ENCODE data around the gene ZNG1A. TPM values are rescaled to one million over a fixed set of nuclear protein-coding genes. Genes with fewer than 3 reads are reported as not detected.

Gene ZNG1A
- 25.4 to 27.8 TPM (median 26.3 TPM) in 5 replicates for total RNA-seq (2022; extraction: Qiagen RNA extraction; ENCODE audit: low read depth)

DNA sequence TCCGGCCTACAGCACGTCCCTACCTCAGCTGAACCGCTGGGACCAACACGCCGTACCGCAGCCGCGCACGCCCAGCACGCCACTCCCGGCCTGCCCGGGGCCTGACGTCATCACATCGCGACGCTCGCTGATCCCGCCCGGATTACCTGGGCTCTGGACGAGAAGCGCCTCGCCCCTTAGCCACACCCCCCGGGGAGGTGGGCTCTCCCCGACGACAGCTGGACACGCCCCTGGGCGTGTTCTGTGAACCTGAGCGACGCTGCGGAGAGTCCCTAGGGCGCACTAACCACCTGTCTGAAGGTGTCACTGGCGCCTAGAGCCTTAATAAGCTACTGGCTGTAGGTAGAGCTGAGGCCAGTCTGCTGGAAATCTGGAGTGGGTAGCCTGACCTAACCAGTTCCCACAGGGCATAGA, at the start of gene ZNG1A:
TSS of gene ZNG1A (minus strand) at position 87 of the 414 bp plus-strand sequence. CDS start 87 bp downstream, outside the sequence.

DNA sequence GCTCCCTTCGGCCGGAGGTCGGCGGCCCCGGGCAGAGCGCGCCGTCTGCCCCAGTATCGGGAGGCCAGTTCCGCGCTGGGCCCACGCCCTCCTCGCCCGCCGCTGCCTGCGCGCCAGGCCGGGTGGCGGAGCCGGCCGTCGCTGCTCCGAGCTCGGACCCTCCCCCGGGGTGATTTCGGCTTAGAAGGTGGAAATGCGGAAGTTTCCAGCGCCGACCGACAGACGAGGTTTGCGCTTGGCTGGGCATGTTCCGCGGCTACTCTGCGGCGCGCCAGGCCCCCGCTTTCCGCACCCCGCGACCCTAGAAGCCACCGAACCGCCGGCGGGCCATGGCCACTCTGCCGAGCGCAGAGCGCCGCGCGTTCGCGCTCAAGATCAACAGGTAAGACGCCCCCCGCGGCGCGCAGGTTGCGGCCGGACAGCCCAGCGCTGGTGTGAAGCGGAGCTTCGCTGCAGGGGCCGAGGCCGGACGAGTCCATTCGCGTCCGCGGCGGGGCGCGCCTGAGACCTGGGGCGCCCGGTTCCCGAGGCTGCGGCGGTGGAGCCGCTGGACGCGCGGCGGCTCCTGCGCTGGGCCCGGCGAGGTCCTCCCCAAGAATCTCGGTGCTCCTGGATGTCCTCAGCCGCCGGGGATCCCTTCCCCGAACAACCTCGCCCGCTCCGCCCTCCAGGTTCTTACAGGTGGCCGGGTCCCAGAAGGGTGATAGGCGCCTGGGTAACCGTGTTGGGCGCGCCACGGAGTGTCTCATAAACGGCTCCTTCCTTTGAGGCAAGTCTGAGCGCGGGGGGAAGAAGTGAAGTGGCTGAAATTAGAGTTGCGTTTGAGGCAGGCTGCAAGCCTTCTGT, 36.0 kb upstream of the ZNG1A start, which contains the start of gene DOCK8:
TSS of gene DOCK8 (plus strand) at position 218 of the 846 bp plus-strand sequence. CDS start at position 330, 112 bp downstream.

DNA sequence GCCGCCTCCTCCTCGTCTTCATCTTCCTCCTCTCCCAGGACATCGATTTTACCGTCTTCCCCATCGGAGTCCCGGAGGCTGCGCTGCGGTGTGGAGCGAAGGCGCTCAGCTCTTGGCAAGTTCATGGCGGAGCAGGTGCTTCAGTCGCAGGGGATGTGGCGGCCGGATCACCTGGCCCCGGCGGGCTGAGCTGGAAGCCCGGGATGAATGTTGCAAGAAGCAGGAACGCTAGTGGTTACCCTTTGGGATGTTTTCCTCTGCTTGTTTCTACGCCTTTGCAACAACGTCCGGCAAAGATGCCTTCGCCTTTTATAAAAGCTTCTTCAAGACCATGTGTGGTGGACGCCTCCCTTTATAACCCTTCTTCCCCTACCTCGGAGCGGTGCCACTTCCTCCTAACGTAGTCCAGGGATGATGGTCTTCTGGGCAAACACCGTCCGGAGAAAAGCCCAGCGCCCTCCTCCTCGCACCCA, 60.8 kb downstream of the ZNG1A start, which contains the start of gene FOXD4:
TSS of gene FOXD4 (minus strand) at position 423 of the 473 bp plus-strand sequence. CDS start at position 125, 298 bp downstream.

Other genes with a start within 250 kb of the ZNG1A start
- gene WASHC1, start 149.6 kb downstream of the ZNG1A start, total RNA-seq (2022; extraction: Qiagen RNA extraction; ENCODE audit: low read depth), result 6.9 to 12.3 TPM (median 12.0 TPM) in 5 replicates
- gene FOXD4, start 60.6 kb downstream of the ZNG1A start, total RNA-seq (2022; extraction: Qiagen RNA extraction; ENCODE audit: low read depth), result 0.27 to 0.58 TPM (median 0.47 TPM) in 5 replicates
- 0.26 to 0.55 TPM (median 0.34 TPM) in 5 replicates for gene DOCK8, start 35.8 kb upstream of the ZNG1A start, total RNA-seq (2022; extraction: Qiagen RNA extraction; ENCODE audit: low read depth)

Measured in A549 treated with DMSO at 1 μM for 4 hours (cell line).